Hair follicle dermal papilla cell (primary cell): ENCODE results near the gene PLEKHB1. TPM values are rescaled to one million over a fixed set of nuclear protein-coding genes. Genes with fewer than 3 reads are reported as not detected.

ENCODE experiments used
- total RNA-seq: library from RNA; depleted of rRNA; stranded (reverse); fragments of >200 nt; gene quantifications from 2 replicates; pipeline ENCODE4 v1.2.3, GENCODE V29; 2012

PLEKHB1 gene, protein sequence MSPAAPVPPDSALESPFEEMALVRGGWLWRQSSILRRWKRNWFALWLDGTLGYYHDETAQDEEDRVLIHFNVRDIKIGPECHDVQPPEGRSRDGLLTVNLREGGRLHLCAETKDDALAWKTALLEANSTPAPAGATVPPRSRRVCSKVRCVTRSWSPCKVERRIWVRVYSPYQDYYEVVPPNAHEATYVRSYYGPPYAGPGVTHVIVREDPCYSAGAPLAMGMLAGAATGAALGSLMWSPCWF
- total RNA-seq = 0.16 TPM in 1 of 2 replicates, not detected in the other

DNA sequence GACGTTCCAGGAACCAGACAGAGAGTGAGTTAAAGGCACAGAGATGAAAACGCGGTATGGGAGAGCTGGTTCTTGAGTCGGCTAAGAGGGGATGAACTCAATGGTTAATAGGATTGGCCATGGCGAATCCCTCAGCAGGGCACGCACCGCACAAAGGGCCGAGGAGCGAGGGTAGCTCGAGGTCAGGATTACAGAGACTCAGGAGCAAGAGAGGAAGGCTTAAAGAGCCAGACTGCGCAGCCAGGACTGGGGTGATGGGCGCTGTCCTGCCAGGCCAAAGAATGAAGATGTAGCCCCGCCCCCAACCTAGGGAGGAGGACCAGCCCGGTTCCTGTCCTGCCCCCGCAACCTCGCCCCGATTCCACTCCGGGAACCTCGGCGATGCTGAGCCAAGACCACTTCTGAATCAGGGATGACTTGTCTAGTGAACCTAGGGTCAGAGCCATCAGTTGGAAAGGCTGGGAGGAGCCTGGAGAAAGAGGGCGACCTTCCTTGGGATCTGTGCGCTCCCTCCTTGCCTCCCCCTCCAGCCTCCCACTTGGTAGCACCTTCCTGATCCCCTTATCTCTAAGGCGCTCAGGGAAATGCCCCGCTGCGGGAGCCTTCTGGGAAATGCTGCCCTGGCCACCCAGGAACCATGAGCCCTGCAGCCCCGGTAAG is at the start of gene PLEKHB1:
TSS of gene PLEKHB1 (plus strand) at position 610 of the 660 bp plus-strand sequence. CDS start at position 638, 28 bp downstream.

DNA sequence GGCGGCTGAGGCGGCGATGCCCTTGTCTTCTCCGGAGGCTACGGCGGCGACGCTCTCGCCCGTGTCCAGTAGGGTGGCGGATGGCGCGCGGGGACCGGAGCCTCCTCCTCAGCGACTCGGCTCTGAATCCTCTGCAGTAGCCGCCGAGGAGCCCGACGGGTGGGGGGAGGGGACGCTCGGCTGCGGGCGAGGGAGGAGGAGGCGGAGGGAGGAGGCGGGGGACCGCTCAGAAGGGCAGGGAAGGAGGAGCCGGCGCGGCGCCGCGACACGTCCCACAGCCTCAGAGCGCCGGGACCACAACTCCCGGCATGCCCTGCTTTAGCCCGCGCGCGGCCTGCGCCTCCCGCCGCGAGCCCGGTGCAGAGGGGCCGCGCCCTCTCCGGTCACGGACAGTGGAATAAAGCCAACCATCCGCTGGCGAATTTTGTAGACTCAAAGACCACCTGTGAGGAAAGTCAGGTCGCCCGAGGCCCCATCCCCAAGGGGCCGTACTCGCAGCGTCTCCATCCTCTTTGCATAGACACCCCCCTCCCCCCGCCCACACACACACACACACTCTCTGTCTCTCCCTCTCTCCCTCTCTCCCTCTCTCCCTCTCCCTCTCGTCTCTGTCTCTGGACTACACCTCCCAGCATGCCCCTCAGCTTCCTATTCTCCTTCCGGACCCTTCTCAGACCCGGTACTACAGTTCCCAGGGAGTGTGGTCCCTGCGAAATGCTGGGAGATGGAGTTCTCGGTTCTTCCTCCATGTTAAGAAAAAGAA is 48.2 kb upstream of the PLEKHB1 start, which contains the start of gene FAM168A:
TSS of gene FAM168A (minus strand) at position 157 of the 763 bp plus-strand sequence. CDS start 129,638 bp downstream, outside the sequence.

Other genes with a start within 250 kb of the PLEKHB1 start
- gene FAM168A, start 48.5 kb upstream of the PLEKHB1 start, total RNA-seq = 45.9 and 50.3 TPM in 2 replicates
- gene RAB6A, start 114.5 kb downstream of the PLEKHB1 start, total RNA-seq = 167 and 181 TPM in 2 replicates
- 13.3 and 14.2 TPM in 2 replicates for gene MRPL48, start 141.3 kb downstream of the PLEKHB1 start, total RNA-seq
- 39.6 and 60.0 TPM in 2 replicates for gene COA4, start 230.3 kb downstream of the PLEKHB1 start, total RNA-seq
- 5.2 and 7.1 TPM in 2 replicates for gene PAAF1, start 230.4 kb downstream of the PLEKHB1 start, total RNA-seq